SU-DHL-6 (cell line): ENCODE data around the gene CRIP2.

Experiments
- H2AFZ ChIP-seq: fragments of 200-600 bp; sonication (generic); 2 replicates; pipeline ENCODE4 v1.6.1; 2014; ENCODE audit warnings: low read depth, mild to moderate bottlenecking, moderate library complexity, mixed read lengths, antibody characterized with exemption, low read length; ENCODE audit not compliant: severe bottlenecking
- H3F3A ChIP-seq: fragments of 200-600 bp; shearing (Covaris generic); 2 replicates; pipeline ENCODE4 v1.6.0; 2016; ENCODE audit warnings: antibody characterized with exemption, mild to moderate bottlenecking; ENCODE audit not compliant: insufficient read depth
- H3K27ac ChIP-seq: fragments of 200-600 bp; sonication (generic); 2 replicates; pipeline ENCODE4 v1.5.1; 2016; ENCODE audit warnings: low read depth, mild to moderate bottlenecking, low read length, moderate library complexity, mixed read lengths
- H3K27me3 ChIP-seq: fragments of 200-600 bp; sonication (generic), shearing (Covaris generic); 2 replicates; pipeline ENCODE4 v1.6.0; 2014; ENCODE audit warnings: mild to moderate bottlenecking, low read length
- H3K36me3 ChIP-seq: fragments of 200-600 bp; sonication (generic); 2 replicates; pipeline ENCODE4 v1.6.1; 2014; ENCODE audit warnings: mild to moderate bottlenecking, low read length, mixed read lengths
- H3K4me2 ChIP-seq: fragments of 300-600, 200-600 bp; shearing (Covaris generic), sonication (generic); 2 replicates; pipeline ENCODE4 v1.6.0; 2014; ENCODE audit warnings: low read length, low read depth, mild to moderate bottlenecking; ENCODE audit not compliant: poor library complexity, severe bottlenecking
- H3K4me3 ChIP-seq: fragments of 200-600 bp; sonication (generic); 2 replicates; pipeline ENCODE4 v1.5.1; 2014; ENCODE audit warnings: antibody characterized with exemption, low read length, mild to moderate bottlenecking, mixed read lengths; ENCODE audit not compliant: insufficient read depth, poor library complexity, severe bottlenecking
- H3K79me2 ChIP-seq: fragments of 200-600 bp; sonication (generic); 2 replicates; pipeline ENCODE4 v1.6.1; 2014; ENCODE audit warnings: mild to moderate bottlenecking, low read length, moderate library complexity; ENCODE audit not compliant: insufficient read depth
- H3K9ac ChIP-seq: fragments of 200-600 bp; sonication (generic); 2 replicates; pipeline ENCODE4 v1.7.0; 2014; ENCODE audit warnings: mild to moderate bottlenecking, low read length
- H3K9me2 ChIP-seq: fragments of 200-600 bp; sonication (generic); replicated peaks from 2 replicates; pipeline ENCODE4 v1.6.1; 2014; ENCODE audit warnings: low read length; ENCODE audit not compliant: insufficient read depth
- H3K9me3 ChIP-seq: fragments of 200-600 bp; sonication (generic); 2 replicates; pipeline ENCODE4 v1.6.1; 2014; ENCODE audit warnings: low read length, mixed read lengths; ENCODE audit not compliant: insufficient read depth
- H4K20me1 ChIP-seq: fragments of 200-600 bp; sonication (generic); 2 replicates; pipeline ENCODE4 v1.6.1; 2014; ENCODE audit warnings: low read depth, mild to moderate bottlenecking, antibody characterized with exemption, low read length, moderate library complexity, mixed read lengths
- CTCF ChIP-seq: fragments of 200-600 bp; sonication (generic); IDR thresholded peaks from one replicate; pipeline ENCODE4 v1.5.1; 2017; ENCODE audit warnings: antibody characterized with exemption, mild to moderate bottlenecking, low read length, moderate library complexity; ENCODE audit not compliant: insufficient read depth, poor library complexity, severe bottlenecking
- EZH2phosphoT487 ChIP-seq: fragments of 200-600 bp; sonication (generic), shearing (Covaris generic); conservative IDR thresholded peaks from 2 replicates; pipeline ENCODE4 v1.6.1; 2018; ENCODE audit warnings: mild to moderate bottlenecking, antibody characterized with exemption, low read length, moderate library complexity, mixed read lengths

The CRIP2 gene

GRCh38 chr14:105474483-105475268 is at the start of gene CRIP2:
Gene CRIP2 (plus strand): TSS chr14:105474821. CDS start chr14:105474863, 42 bp downstream.
- Histone ChIP-seq H3K36me3 (no peaks in the 10 kb centered on the region), H3K27me3 (no peaks in the 10 kb centered on the region), H3K9me3 (0 out of 2 replicates have a peak, but pooled peaks cover 3% of the 10 kb centered on the region), H2AFZ (no peak within 1 kb of the TSS), H3K9ac (peak within 1 kb of the TSS; percentile 26; the same call in 1 of the 2 replicates), H4K20me1 (no peaks in the 10 kb centered on the region), H3K4me3 (peak within 1 kb of the TSS; percentile 39), H3K4me2 (peak within 1 kb of the TSS; percentile 58), H3K9me2 (no peaks in the 10 kb centered on the region), H3F3A (peaks cover 5% of the 10 kb centered on the region), H3K79me2 (no peaks in the 10 kb centered on the region), H3K27ac (no peak within 1 kb of the TSS)
- TF ChIP-seq CTCF = no peak
- no peak for TF ChIP-seq EZH2phosphoT487

GRCh38 chr14:105424861-105425260 is 49.8 kb upstream of the CRIP2 start:
- H4K20me1 ChIP-seq = no peaks in the 10 kb centered on the region
- no peak for TF ChIP-seq CTCF
- TF ChIP-seq EZH2phosphoT487 = no peak
- no peaks in the 10 kb centered on the region for H3F3A ChIP-seq
- H3K4me3 ChIP-seq = no peak overlapping the region
- H3K9me2 ChIP-seq = no peaks in the 10 kb centered on the region
- H3K9me3 ChIP-seq = no peaks in the 10 kb centered on the region
- H3K27ac ChIP-seq = no peak overlapping the region
- peaks cover 92% of the 10 kb centered on the region for H3K79me2 ChIP-seq
- H3K9ac ChIP-seq = no peak overlapping the region
- H3K36me3 ChIP-seq = no peaks in the 10 kb centered on the region
- no peaks in the 10 kb centered on the region for H3K27me3 ChIP-seq
- no peak overlapping the region for H3K4me2 ChIP-seq
- H2AFZ ChIP-seq = no peak overlapping the region

- no peak overlapping the region for H3K4me3 ChIP-seq
- no peak overlapping the region for H3K4me2 ChIP-seq
- no peak overlapping the region for H3K27ac ChIP-seq
- H3K79me2 ChIP-seq = peaks cover 95% of the 10 kb centered on the region
- peaks cover 8% of the 10 kb centered on the region for H3K36me3 ChIP-seq
- H3K27me3 ChIP-seq = no peaks in the 10 kb centered on the region
- no peaks in the 10 kb centered on the region for H3K9me2 ChIP-seq
- H3F3A ChIP-seq = no peaks in the 10 kb centered on the region
- H2AFZ ChIP-seq = no peak overlapping the region
- peaks cover 8% of the 10 kb centered on the region; the same call in 1 of the 2 replicates for H4K20me1 ChIP-seq
- no peaks in the 10 kb centered on the region for H3K9me3 ChIP-seq
- TF ChIP-seq EZH2phosphoT487 = no peak
- TF ChIP-seq CTCF = no peak
- no peak overlapping the region for H3K9ac ChIP-seq
Measured at GRCh38 chr14:105425823-105426247, 48.8 kb upstream of the CRIP2 start.
